Measurements from ENCODE around the gene ZBTB16.

ZBTB16 gene

DNA sequence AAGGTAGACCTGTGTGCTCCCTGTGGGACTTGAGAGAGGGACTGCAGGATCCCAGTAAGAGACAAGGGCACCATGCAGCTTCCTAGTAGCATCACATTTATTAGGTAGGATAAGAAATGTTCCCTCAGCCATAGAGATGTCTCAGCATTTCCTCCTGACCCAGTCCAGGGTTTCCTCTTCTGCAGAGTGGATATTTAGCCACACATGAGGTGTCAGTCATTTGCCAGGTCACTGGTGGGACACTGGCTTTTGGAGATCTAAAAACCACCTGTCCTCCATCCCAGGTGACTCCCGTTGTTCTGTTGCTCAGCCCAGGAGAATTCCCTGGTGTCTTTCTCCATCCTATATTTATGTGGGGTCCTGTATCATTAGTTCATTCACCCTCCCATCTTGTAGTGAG is 119.1 kb downstream of the ZBTB16 start:
- FAIRE-seq = no peak
- no peak for DNase-seq (ENCODE audit: insufficient read length, low spot score)

GRCh38 chr11:114179234-114179941 is 119.9 kb downstream of the ZBTB16 start:
- FAIRE-seq (no peak), DNase-seq (ENCODE audit: insufficient read length, low spot score) (no peak)

- no peak for FAIRE-seq
- DNase-seq (ENCODE audit: insufficient read length, low spot score) = no peak
Measured at GRCh38 chr11:114180301-114181055, 121.0 kb downstream of the ZBTB16 start.

- DNase-seq (ENCODE audit: insufficient read length, low spot score) (no peak), FAIRE-seq (no peak)
Measured at GRCh38 chr11:114181195-114181594, 121.7 kb downstream of the ZBTB16 start.

- DNase-seq (ENCODE audit: insufficient read length, low spot score) (no peak), FAIRE-seq (no peak)
Measured at GRCh38 chr11:114181752-114182151, 122.2 kb downstream of the ZBTB16 start.

DNA sequence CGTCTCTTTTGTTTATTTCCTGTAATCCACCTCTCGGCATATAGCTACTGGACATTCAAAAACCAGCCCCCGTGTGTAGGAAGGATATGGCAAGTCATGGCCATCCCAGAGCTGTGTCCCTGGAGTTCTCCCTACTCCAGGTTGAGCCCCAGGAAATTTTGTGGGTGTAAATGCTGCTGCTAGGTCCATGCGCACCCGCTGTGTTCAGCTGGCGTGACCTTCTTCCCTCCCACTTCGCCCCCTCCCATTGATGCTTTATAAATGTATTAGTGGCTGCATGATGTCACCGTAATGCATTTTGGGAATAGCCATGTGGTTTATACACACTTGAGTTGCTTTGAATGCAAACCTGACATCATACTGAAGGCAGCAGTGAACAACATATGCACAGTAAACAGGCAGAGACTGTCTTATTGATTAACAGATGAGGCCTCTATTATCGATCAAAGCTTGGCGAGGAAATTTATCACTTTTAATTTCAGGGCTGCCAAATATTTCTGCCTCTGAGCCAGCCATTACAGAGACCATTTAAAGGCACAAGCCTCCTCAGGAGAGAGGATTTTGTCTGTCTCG is 123.0 kb downstream of the ZBTB16 start:
- no peak for FAIRE-seq
- DNase-seq (ENCODE audit: insufficient read length, low spot score) = no peak

- FAIRE-seq = no peak
Measured at GRCh38 chr11:114183044-114183511, 123.6 kb downstream of the ZBTB16 start.

DNA sequence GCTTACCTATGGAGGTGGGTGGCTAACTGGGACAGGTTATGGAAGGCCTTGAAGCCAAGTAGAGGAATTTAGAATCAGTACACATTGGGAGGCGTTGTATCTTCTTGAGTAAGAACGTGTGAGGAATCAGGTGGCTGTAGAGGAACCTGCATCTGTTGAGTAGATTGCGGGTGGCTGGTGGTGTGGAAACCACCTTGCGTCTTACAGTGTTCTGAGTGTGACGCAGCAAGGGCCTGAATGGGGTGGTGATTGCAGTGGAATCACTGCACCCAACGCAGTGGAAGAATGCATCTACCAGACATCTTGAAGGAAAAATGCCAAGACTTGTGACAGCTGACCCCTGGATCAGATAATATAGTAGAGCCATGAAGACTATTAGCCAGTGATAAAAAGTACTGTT is 125.9 kb downstream of the ZBTB16 start:
- FAIRE-seq = no peak

More at GRCh38 chr11:114183044-114183511, 123.6 kb downstream of the ZBTB16 start:
- no peak for DNase-seq (ENCODE audit: insufficient read length, low spot score)

DNA sequence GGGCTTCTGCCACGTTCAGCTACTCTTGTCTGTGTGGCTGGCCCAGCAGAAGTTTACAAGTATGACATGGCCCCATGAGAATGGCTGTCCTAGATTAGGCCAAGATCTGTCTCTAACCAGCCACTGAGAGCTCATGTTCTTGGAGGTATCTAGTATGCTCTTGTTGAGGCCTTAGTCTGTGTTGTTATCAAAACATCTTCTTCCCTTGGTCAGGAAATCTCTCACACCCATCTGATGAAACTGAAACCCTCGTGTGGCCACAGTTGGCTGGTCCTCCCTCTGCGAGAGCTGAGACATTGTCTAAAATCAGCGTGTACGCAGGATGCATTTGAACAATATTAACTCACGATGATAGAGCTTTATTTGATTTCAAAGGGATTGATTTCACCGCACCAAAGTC is 127.7 kb downstream of the ZBTB16 start:
- FAIRE-seq (peak; percentile 11), DNase-seq (ENCODE audit: insufficient read length, low spot score) (peak; percentile 13)

More for the DNA sequence above, 125.9 kb downstream of the ZBTB16 start:
- DNase-seq (ENCODE audit: insufficient read length, low spot score) = no peak

DNA sequence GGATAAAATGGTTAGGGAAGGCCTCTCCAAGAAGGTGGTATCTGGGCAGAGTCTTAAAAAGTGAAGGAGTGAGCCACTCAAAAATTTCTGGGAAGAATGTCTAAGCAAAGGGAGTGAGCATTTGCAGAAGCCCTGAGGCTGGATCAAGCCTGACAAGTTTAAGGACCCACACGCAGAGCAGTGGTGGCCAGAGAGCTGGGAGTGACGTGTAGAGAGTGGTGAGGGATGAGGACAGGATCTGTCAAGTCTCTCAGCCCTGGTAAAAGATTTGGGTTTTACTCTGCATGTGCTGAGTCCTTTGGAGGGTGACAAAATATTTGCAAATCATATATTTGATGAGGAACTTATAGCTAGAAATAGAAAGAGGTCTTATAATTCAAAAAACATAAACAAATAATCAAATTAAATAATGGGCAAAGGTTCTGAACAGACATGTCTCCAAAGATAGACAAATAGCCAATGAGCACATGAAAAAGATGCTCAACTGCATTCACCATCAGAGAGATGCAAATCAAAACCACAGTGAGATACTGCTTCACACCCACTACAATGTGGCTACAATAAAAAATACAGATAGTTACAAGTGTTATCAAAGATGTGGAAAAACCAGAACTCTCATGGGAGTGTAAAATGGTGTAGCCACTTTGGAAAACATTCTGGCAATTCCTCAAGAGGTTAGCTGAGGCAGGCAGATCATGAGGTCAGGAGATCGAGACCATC is 129.5 kb downstream of the ZBTB16 start:
- no peak for FAIRE-seq

GRCh38 chr11:114190630-114191029 is 131.1 kb downstream of the ZBTB16 start:
- no peak for FAIRE-seq

More for the DNA sequence above, 129.5 kb downstream of the ZBTB16 start:
- no peak for DNase-seq (ENCODE audit: insufficient read length, low spot score)

GRCh38 chr11:114191893-114192292 is 132.4 kb downstream of the ZBTB16 start:
- no peak for FAIRE-seq
- DNase-seq (ENCODE audit: insufficient read length, low spot score) = no peak

More at GRCh38 chr11:114190630-114191029, 131.1 kb downstream of the ZBTB16 start:
- no peak for DNase-seq (ENCODE audit: insufficient read length, low spot score)

- DNase-seq (ENCODE audit: insufficient read length, low spot score) (no peak), FAIRE-seq (no peak)
Measured at GRCh38 chr11:114192841-114193389, 133.4 kb downstream of the ZBTB16 start.

DNA sequence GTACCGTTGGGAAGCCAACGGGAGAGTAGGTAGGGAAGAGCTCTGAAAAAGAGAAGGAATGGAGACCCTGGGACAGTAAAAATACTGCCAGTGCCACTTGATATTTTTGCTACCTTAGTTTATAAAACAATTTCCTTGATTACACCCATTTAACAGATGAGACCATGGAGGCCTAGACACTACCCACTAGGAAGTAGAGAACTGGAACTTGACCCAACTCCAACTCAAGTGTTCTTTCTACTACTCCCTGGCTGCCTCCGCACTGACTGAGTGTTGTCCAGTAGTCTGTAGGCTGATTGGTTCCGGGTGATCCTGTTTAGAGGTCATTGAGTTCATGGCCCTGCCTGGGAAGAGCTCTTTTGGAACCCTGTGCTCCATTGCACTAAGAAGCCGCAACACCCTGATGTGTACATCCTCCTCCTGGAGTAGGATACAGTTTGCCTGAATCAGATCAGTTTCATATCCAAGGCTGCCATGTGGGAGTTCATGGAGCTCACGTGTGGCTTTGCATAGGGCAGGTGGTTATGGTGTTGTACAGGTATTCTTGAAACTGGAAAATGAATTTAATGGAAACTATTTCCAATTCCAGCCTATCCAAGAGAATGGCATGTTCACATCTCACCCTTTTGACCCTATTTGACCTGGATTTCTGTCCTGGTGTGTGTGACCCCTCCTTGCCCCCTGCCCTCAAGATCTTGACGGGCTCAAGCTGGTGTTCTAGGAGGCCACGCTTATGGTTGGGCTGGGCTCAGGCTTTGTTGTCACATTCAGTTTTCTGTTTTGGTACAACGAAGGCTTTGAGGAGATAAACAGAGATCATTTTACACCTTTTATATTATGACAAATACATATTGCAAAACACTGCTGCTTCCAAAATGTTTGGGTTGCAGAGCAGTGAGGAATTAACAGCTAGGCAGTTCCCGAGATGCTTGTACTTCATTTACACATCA is 134.5 kb downstream of the ZBTB16 start:
- FAIRE-seq (no peak), DNase-seq (ENCODE audit: insufficient read length, low spot score) (no peak)

DNA sequence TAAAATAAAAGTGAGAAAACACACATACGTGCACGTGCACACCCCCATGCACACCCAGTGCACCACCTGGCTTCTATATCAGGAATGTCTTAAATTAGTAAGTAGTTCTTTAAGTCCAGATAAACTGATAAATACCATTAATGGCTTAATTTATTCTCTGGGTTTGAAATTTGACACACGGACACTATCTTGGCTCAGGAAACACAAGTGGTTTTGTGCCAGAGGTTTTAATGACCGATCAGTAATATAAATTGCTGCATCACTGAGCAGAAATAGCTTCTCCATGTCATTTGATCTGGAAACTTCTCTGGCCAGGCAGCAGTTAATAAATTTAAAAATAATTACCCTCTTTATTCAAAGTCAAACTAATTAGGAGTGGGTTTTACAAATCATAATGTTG is 135.2 kb downstream of the ZBTB16 start:
- FAIRE-seq (no peak), DNase-seq (ENCODE audit: insufficient read length, low spot score) (no peak)

- FAIRE-seq (no peak), DNase-seq (ENCODE audit: insufficient read length, low spot score) (no peak)
Measured at GRCh38 chr11:114195151-114195550, 135.6 kb downstream of the ZBTB16 start.

DNA sequence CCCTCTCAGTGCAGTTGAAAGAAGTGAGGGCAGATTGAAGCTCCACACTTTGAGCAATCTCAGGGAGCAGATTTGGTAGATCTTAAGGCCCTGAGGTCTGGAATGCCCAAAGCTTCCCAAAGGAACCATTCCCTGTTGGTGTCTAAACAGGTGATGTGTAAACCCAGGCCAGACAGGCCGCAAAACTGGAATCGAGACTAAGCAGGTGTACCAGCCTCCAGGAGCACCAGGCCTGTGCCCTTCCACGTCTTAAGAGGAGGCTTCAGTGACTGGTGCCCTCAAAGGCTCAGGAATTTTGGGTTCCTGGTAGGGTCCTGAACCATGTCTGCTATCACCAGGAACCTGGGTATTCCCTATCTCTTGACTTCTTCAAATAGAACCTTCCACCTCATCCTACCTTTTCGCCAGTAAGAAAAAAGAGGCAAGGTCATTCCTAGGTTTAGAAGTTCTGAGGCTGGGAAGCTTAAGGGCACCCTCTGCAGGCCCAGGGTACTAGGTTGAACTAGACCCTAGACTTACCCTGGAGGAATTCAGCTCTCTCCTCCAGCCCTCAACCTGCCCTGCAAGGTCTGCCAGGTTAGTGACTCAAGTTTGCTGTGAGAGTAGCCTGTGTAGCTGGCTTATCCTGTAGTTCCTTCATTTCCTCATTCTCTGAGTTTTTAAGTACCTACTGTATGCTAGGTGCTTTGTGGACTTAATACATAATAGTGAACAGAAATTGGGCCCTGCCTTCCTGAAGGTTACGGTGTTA is 136.6 kb downstream of the ZBTB16 start:
- FAIRE-seq (no peak), DNase-seq (ENCODE audit: insufficient read length, low spot score) (no peak)

GRCh38 chr11:114196997-114197703 is 137.6 kb downstream of the ZBTB16 start:
- DNase-seq (ENCODE audit: insufficient read length, low spot score) = no peak
- FAIRE-seq = no peak
